Neural cell (in vitro differentiated cells): ENCODE measurements around the gene ZNF555. TPM values are rescaled to one million over a fixed set of nuclear protein-coding genes. Genes with fewer than 3 reads are reported as not detected.

ENCODE experiments used
- H2AFZ ChIP-seq: fragments of 200-600, 300-800 bp; sonication (generic), shearing (Covaris generic); 2 replicates; pipeline ENCODE4 v1.6.0; 2014; ENCODE audit warnings: low read depth, mild to moderate bottlenecking, antibody characterized with exemption, low read length, moderate library complexity
- H3F3A ChIP-seq: fragments of 200-600 bp; shearing (Covaris generic); 2 replicates; pipeline ENCODE4 v1.6.1; 2016; ENCODE audit warnings: mild to moderate bottlenecking, moderate library complexity, mixed read lengths, antibody characterized with exemption, low read length; ENCODE audit not compliant: insufficient read depth, poor library complexity, severe bottlenecking
- H3K27ac ChIP-seq: fragments of 200-600, 300-800 bp; sonication (generic), shearing (Covaris generic); 2 replicates; pipeline ENCODE4 v1.5.1; 2014; ENCODE audit warnings: mild to moderate bottlenecking, low read length, moderate library complexity
- H3K27me3 ChIP-seq: fragments of 300-800, 200-600 bp; sonication (generic), shearing (Covaris generic); 2 replicates; pipeline ENCODE4 v1.6.0; 2014; ENCODE audit warnings: mild to moderate bottlenecking, low read depth, low read length, moderate library complexity; ENCODE audit not compliant: insufficient read depth
- H3K36me3 ChIP-seq: fragments of 300-800, 200-600 bp; sonication (generic), shearing (Covaris generic); 2 replicates; pipeline ENCODE4 v1.5.1; 2014; ENCODE audit warnings: mild to moderate bottlenecking, antibody characterized with exemption, low read length, moderate library complexity; ENCODE audit not compliant: insufficient read depth
- H3K4me2 ChIP-seq: fragments of 300-800, 200-600 bp; sonication (generic), shearing (Covaris generic); 2 replicates; pipeline ENCODE4 v1.6.0; 2014; ENCODE audit warnings: mild to moderate bottlenecking, low read length
- H3K4me3 ChIP-seq: fragments of 300-800, 200-600 bp; sonication (generic), shearing (Covaris generic); 2 replicates; pipeline ENCODE4 v1.5.1; 2014; ENCODE audit warnings: mild to moderate bottlenecking, low read length, moderate library complexity
- H3K79me2 ChIP-seq: fragments of 200-600 bp; shearing (Covaris generic); replicated peaks from 2 replicates; pipeline ENCODE4 v1.6.0; 2014; ENCODE audit warnings: mild to moderate bottlenecking, low read length, moderate library complexity; ENCODE audit not compliant: insufficient read depth
- H3K9ac ChIP-seq: fragments of 300-800, 200-600 bp; sonication (generic), shearing (Covaris generic); 2 replicates; pipeline ENCODE4 v1.6.1; 2016; ENCODE audit warnings: mild to moderate bottlenecking, low read length, mixed read lengths
- H3K9me2 ChIP-seq: fragments of 200-600 bp; shearing (Covaris generic); 2 replicates; pipeline ENCODE4 v1.6.1; 2016; ENCODE audit warnings: mild to moderate bottlenecking, low read length, mixed read lengths; ENCODE audit not compliant: insufficient read depth
- H3K9me3 ChIP-seq: fragments of 200-600, 300-800 bp; sonication (generic), shearing (Covaris generic); 2 replicates; pipeline ENCODE4 v1.6.1; 2016; ENCODE audit warnings: mild to moderate bottlenecking, mixed run types, low read length, moderate library complexity, mixed read lengths
- H4K20me1 ChIP-seq: fragments of 200-600 bp; shearing (Covaris generic); 2 replicates; pipeline ENCODE4 v1.6.1; 2016; ENCODE audit warnings: mild to moderate bottlenecking, mixed run types; ENCODE audit not compliant: insufficient read depth
- EP300 ChIP-seq: fragments of 450-650 bp; conservative IDR thresholded peaks from 2 replicates; pipeline ENCODE4 v1.6.1; 2014; ENCODE audit warnings: antibody characterized with exemption, mild to moderate bottlenecking, moderate library complexity; ENCODE audit not compliant: poor library complexity, severe bottlenecking
- EZH2 ChIP-seq: fragments of 200-600, 300-800 bp; shearing (Covaris generic), sonication (generic); IDR thresholded peaks from 2 replicates; pipeline ENCODE4 v1.6.1; 2014; ENCODE audit warnings: antibody characterized with exemption, low read length, borderline replicate concordance, mild to moderate bottlenecking; ENCODE audit not compliant: insufficient read depth, poor library complexity, severe bottlenecking
- MXI1 ChIP-seq: fragments of 450-650 bp; conservative IDR thresholded peaks from 2 replicates; pipeline ENCODE4 v1.6.1; 2014; ENCODE audit warnings: antibody characterized with exemption, mild to moderate bottlenecking; ENCODE audit not compliant: poor library complexity, severe bottlenecking
- POLR2AphosphoS5 ChIP-seq: IDR thresholded peaks from 2 replicates; pipeline ENCODE4 v1.6.1; 2012
- RAD21 ChIP-seq: fragments of 450-650 bp; conservative IDR thresholded peaks from 2 replicates; pipeline ENCODE4 v1.6.1; 2014; ENCODE audit warnings: antibody characterized with exemption, mild to moderate bottlenecking, moderate library complexity
- SMC3 ChIP-seq: fragments of 450-650 bp; conservative IDR thresholded peaks from 2 replicates; pipeline ENCODE4 v1.6.1; 2014; ENCODE audit warnings: antibody characterized with exemption, mild to moderate bottlenecking, moderate library complexity; ENCODE audit not compliant: poor library complexity
- TAF1 ChIP-seq: IDR thresholded peaks from 2 replicates; pipeline ENCODE4 v1.6.1; 2012; ENCODE audit warnings: low read depth
- polyA plus RNA-seq: library from polyadenylated mRNA; depleted of rRNA; stranded (reverse); fragments of >200 nt; gene quantifications from 2 replicates; pipeline ENCODE4 v1.2.3, GENCODE V29; 2014
- TF ChIP-seq, protein P1 (sequence below): fragments of 450-650 bp; IDR thresholded peaks from 2 replicates; pipeline ENCODE4 v1.5.1; 2014; ENCODE audit warnings: antibody characterized with exemption, mild to moderate bottlenecking, moderate library complexity; ENCODE audit not compliant: poor library complexity, severe bottlenecking
- TF ChIP-seq, protein P2 (sequence below): IDR thresholded peaks from 2 replicates; pipeline ENCODE4 v1.6.1; 2012; ENCODE audit warnings: borderline replicate concordance

Gene ZNF555
- polyA plus RNA-seq, 1 donor from 2014 or later: 6.5 TPM

DNA sequence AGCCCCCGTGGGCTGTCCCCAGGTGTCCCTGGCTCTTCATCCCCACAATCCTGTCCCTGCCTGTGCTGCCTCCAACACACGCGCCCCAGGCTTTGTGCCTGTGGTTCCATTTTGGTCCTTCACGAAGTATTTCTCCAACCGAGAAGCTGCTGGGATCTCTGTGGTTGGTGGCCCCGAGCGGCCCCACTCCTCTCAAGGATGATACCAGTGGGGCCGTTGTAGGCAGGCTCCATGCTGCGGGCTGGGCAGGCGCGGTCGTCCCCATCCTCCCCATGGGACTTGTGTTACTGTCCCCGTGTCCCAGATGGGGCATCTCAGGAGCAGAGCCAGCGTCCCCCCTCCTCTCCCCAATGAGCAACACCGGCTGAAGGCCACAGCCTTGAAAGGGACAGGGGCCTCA, 25.4 kb upstream of the ZNF555 start:
- TF ChIP-seq RAD21: no peak
- TF ChIP-seq TAF1: no peak
- no peak for TF ChIP-seq SMC3
- TF ChIP-seq, protein P1, sequence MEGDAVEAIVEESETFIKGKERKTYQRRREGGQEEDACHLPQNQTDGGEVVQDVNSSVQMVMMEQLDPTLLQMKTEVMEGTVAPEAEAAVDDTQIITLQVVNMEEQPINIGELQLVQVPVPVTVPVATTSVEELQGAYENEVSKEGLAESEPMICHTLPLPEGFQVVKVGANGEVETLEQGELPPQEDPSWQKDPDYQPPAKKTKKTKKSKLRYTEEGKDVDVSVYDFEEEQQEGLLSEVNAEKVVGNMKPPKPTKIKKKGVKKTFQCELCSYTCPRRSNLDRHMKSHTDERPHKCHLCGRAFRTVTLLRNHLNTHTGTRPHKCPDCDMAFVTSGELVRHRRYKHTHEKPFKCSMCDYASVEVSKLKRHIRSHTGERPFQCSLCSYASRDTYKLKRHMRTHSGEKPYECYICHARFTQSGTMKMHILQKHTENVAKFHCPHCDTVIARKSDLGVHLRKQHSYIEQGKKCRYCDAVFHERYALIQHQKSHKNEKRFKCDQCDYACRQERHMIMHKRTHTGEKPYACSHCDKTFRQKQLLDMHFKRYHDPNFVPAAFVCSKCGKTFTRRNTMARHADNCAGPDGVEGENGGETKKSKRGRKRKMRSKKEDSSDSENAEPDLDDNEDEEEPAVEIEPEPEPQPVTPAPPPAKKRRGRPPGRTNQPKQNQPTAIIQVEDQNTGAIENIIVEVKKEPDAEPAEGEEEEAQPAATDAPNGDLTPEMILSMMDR: no peak
- TF ChIP-seq, protein P2, sequence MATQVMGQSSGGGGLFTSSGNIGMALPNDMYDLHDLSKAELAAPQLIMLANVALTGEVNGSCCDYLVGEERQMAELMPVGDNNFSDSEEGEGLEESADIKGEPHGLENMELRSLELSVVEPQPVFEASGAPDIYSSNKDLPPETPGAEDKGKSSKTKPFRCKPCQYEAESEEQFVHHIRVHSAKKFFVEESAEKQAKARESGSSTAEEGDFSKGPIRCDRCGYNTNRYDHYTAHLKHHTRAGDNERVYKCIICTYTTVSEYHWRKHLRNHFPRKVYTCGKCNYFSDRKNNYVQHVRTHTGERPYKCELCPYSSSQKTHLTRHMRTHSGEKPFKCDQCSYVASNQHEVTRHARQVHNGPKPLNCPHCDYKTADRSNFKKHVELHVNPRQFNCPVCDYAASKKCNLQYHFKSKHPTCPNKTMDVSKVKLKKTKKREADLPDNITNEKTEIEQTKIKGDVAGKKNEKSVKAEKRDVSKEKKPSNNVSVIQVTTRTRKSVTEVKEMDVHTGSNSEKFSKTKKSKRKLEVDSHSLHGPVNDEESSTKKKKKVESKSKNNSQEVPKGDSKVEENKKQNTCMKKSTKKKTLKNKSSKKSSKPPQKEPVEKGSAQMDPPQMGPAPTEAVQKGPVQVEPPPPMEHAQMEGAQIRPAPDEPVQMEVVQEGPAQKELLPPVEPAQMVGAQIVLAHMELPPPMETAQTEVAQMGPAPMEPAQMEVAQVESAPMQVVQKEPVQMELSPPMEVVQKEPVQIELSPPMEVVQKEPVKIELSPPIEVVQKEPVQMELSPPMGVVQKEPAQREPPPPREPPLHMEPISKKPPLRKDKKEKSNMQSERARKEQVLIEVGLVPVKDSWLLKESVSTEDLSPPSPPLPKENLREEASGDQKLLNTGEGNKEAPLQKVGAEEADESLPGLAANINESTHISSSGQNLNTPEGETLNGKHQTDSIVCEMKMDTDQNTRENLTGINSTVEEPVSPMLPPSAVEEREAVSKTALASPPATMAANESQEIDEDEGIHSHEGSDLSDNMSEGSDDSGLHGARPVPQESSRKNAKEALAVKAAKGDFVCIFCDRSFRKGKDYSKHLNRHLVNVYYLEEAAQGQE: no peak
- TF ChIP-seq EZH2: no peak
- TF ChIP-seq POLR2AphosphoS5: no peak
- TF ChIP-seq EP300: no peak
- no peak for TF ChIP-seq MXI1
- H3K36me3 ChIP-seq: no peaks in the 10 kb centered on the region
- no peaks in the 10 kb centered on the region for H3K9me3 ChIP-seq
- H3K27me3 ChIP-seq: no peaks in the 10 kb centered on the region
- no peaks in the 10 kb centered on the region for H3K9me2 ChIP-seq
- H3K4me2 ChIP-seq: no peak overlapping the region
- no peaks in the 10 kb centered on the region for H3K79me2 ChIP-seq
- H3F3A ChIP-seq: no peaks in the 10 kb centered on the region
- H2AFZ ChIP-seq: no peak overlapping the region
- H3K4me3 ChIP-seq: no peak overlapping the region
- no peak overlapping the region for H3K9ac ChIP-seq
- H4K20me1 ChIP-seq: no peaks in the 10 kb centered on the region
- no peak overlapping the region for H3K27ac ChIP-seq

DNA sequence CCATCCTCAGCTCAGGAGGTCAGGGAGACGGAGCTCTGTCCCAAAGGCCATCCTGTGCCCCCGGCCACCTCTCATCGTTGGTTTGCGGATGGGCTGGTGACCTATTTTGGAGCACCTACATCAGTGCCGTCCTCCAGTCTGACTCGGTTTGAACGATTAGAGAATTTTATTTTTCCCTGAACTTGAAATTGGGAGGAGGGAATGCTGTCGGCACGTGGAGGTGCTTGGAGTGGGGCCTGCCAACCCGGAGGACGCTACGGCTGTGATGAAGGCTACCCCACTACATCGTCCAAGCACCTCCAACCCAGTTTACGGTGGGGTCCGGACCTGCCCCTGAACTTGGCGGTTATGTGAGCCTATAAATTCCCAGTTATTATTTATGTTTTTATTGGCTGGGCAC, 24.6 kb upstream of the ZNF555 start:
- Histone ChIP-seq H2AFZ (no peak overlapping the region), H4K20me1 (no peaks in the 10 kb centered on the region), H3K9me2 (no peaks in the 10 kb centered on the region), H3K36me3 (no peaks in the 10 kb centered on the region), H3F3A (no peaks in the 10 kb centered on the region), H3K9me3 (no peaks in the 10 kb centered on the region), H3K4me2 (no peak overlapping the region), H3K27me3 (no peaks in the 10 kb centered on the region), H3K4me3 (peak overlapping the region; percentile 52), H3K79me2 (no peaks in the 10 kb centered on the region), H3K9ac (no peak overlapping the region), H3K27ac (no peak overlapping the region)
- no peak for TF ChIP-seq POLR2AphosphoS5
- no peak for TF ChIP-seq EP300
- TF ChIP-seq, protein P1: no peak
- no peak for TF ChIP-seq SMC3
- no peak for TF ChIP-seq EZH2
- TF ChIP-seq, protein P2: no peak
- no peak for TF ChIP-seq MXI1
- TF ChIP-seq RAD21: no peak
- TF ChIP-seq TAF1: no peak
